OCI-LY7 (cell line): ENCODE results near the gene SEZ6. TPM values are rescaled to one million over a fixed set of nuclear protein-coding genes. Genes with fewer than 3 reads are reported as not detected.

Experiments
- BruUV-seq: library from RNA; stranded (reverse); fragments of 400-500 nt; replicated peaks from 2 replicates; lab custom pipeline; 2021; lab: Mats Ljungman, UMichigan
- CTCF ChIA-PET: fragments of 300-600 bp; sonication (Branson Sonifier 250); formaldehyde crosslinking; loops from one replicate; lab custom pipeline; 2022; ENCODE audit warnings: antibody characterized with exemption; ENCODE audit not compliant: unreplicated experiment; lab: Charles Lee
- POLR2A ChIA-PET: fragments of 300-600 bp; sonication (Branson Sonifier 250); formaldehyde crosslinking; loops from one replicate; lab custom pipeline; 2022; ENCODE audit warnings: antibody characterized with exemption; lab: Charles Lee
- DNase-seq: peaks from one replicate; pipeline ENCODE4 v3.0.0-alpha.2; 2015; ENCODE audit warnings: low spot score
- H2AFZ ChIP-seq: fragments of 200-600 bp; sonication (generic), shearing (Covaris generic); 2 replicates; pipeline ENCODE4 v1.6.1; 2014; ENCODE audit warnings: mild to moderate bottlenecking, antibody characterized with exemption, low read length, moderate library complexity
- H3K27ac ChIP-seq: fragments of 200-600 bp; sonication (generic); 2 replicates; pipeline ENCODE4 v1.5.1; 2014; ENCODE audit warnings: mixed run types, low read depth, mild to moderate bottlenecking, moderate library complexity, low read length, inconsistent platforms; ENCODE audit not compliant: poor library complexity, severe bottlenecking
- H3K36me3 ChIP-seq: fragments of 200-600 bp; sonication (generic); 2 replicates; pipeline ENCODE4 v1.6.1; 2014; ENCODE audit warnings: mild to moderate bottlenecking, antibody characterized with exemption, low read length, moderate library complexity, mixed read lengths; ENCODE audit not compliant: insufficient read depth
- H3K4me1 ChIP-seq: fragments of 200-600 bp; sonication (generic); 2 replicates; pipeline ENCODE4 v1.5.1; 2014; ENCODE audit warnings: mild to moderate bottlenecking, low read length; ENCODE audit not compliant: insufficient read depth, poor library complexity, severe bottlenecking
- H3K4me2 ChIP-seq: fragments of 200-600 bp; sonication (generic); 2 replicates; pipeline ENCODE4 v1.6.1; 2014; ENCODE audit warnings: mild to moderate bottlenecking, low read length
- H3K4me3 ChIP-seq: fragments of 200-600 bp; sonication (generic); 2 replicates; pipeline ENCODE4 v1.5.1; 2014; ENCODE audit warnings: mild to moderate bottlenecking, low read depth, low read length; ENCODE audit not compliant: poor library complexity, severe bottlenecking
- H3K79me2 ChIP-seq: fragments of 200-600 bp; sonication (generic); 2 replicates; pipeline ENCODE4 v1.6.1; 2016; ENCODE audit warnings: low read depth, mild to moderate bottlenecking, low read length, moderate library complexity, mixed read lengths; ENCODE audit not compliant: insufficient read depth
- H3K9me2 ChIP-seq: fragments of 200-600 bp; sonication (generic); 2 replicates; pipeline ENCODE4 v1.6.1; 2016; ENCODE audit warnings: mild to moderate bottlenecking, low read length, mixed read lengths; ENCODE audit not compliant: insufficient read depth
- H3K9me3 ChIP-seq: fragments of 200-600 bp; sonication (generic); 2 replicates; pipeline ENCODE4 v1.6.1; 2014; ENCODE audit warnings: mild to moderate bottlenecking, mixed run types, low read length, mixed read lengths
- H4K20me1 ChIP-seq: fragments of 200-600 bp; sonication (generic); 2 replicates; pipeline ENCODE4 v1.6.1; 2014; ENCODE audit warnings: mild to moderate bottlenecking, antibody characterized with exemption, low read length, moderate library complexity, mixed read lengths; ENCODE audit not compliant: insufficient read depth
- CTCF ChIP-seq: fragments of 200-600 bp; sonication (generic); conservative IDR thresholded peaks from 2 replicates; pipeline ENCODE4 v1.5.1; 2014; ENCODE audit warnings: mild to moderate bottlenecking, antibody characterized with exemption, low read length, moderate library complexity, mixed read lengths
- EZH2phosphoT487 ChIP-seq: fragments of 200-600 bp; sonication (generic); IDR thresholded peaks from 2 replicates; pipeline ENCODE4 v1.6.1; 2018; ENCODE audit warnings: low read depth, borderline replicate concordance, mild to moderate bottlenecking, mixed run types, antibody characterized with exemption, low read length, moderate library complexity, mixed read lengths
- intact Hi-C: fragments of 100-400 bp; cut with micrococcal nuclease; formaldehyde crosslinking; loops from one replicate; pipeline ENCODE4 v1.10.0; 2022; ENCODE audit not compliant: unreplicated experiment
- total RNA-seq, 2 experiments: library from RNA; depleted of rRNA in 1 of 2; stranded (reverse); fragments of >200 nt in 1 of 2; shearing (Covaris generic) in 1 of 2; gene quantifications; 2 replicates each; pipeline ENCODE4 v1.2.3, GENCODE V29; 2014 to 2022

The SEZ6 gene
- total RNA-seq, 2 experiments from 2014 or later = not detected

GRCh38 chr17:29007456-29007855, 1.6 kb upstream of the SEZ6 start:
- Histone ChIP-seq H3K27ac (no peak overlapping the region), H3K9me3 (no peaks in the 10 kb centered on the region), H4K20me1 (no peaks in the 10 kb centered on the region), H3K36me3 (no peaks in the 10 kb centered on the region), H2AFZ (no peak overlapping the region), H3K4me3 (no peak overlapping the region), H3K4me2 (no peak overlapping the region), H3K4me1 (no peaks in the 10 kb centered on the region), H3K9me2 (no peaks in the 10 kb centered on the region), H3K79me2 (no peaks in the 10 kb centered on the region)
- CTCF ChIA-PET = interaction anchor here (1.1 kb wide), 1 partner anchor 109 kb away, joined by 3 read pairs; no protein-coding TSS in a partner anchor
- intact Hi-C loops = no loop called here
- no peak for DNase-seq
- POLR2A ChIA-PET = no interaction called here
- no peak for TF ChIP-seq EZH2phosphoT487
- TF ChIP-seq CTCF = no peak
- BruUV-seq = no TSS peak

- CTCF ChIA-PET = no interaction called here
Observed at GRCh38 chr17:29004081-29004692, 1.6 kb downstream of the SEZ6 start.

More at GRCh38 chr17:29004081-29004692, 1.6 kb downstream of the SEZ6 start:
- Histone ChIP-seq H3K9me3 (no peaks in the 10 kb centered on the region), H3K9me2 (no peaks in the 10 kb centered on the region), H3K4me2 (no peak overlapping the region), H2AFZ (no peak overlapping the region), H3K27ac (no peak overlapping the region), H3K79me2 (no peaks in the 10 kb centered on the region), H3K36me3 (no peaks in the 10 kb centered on the region), H3K4me1 (no peaks in the 10 kb centered on the region), H4K20me1 (no peaks in the 10 kb centered on the region), H3K4me3 (no peak overlapping the region)
- no peak for DNase-seq
- intact Hi-C loops = no loop called here
- no TSS peak for BruUV-seq
- TF ChIP-seq CTCF (no peak), EZH2phosphoT487 (no peak)
- POLR2A ChIA-PET = no interaction called here
